Measurements from ENCODE around the gene TYMS.

Gene TYMS

DNA sequence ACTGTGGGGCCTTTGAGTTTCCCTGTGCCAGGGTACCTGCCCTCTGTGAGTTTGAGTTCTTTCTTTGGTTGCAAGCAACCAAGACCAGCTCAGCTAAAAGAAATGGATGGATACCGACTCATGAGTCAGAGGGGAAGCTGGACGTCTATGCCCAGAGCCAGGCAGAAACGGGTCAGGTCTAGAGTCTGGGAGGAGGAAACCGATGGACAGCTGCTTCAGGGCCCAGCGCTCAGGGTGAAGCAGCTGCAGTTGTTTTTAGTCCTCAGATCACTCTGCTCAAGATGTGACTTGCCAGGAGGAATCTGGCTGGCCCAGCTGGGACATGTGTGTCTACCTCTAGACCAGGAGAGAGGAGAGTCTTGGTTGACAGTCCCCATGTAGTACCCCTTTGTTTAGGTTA lies 10.1 kb upstream of the TYMS start:
- no peak for DNase-seq (ENCODE audit: low read depth)
- no peaks in the 10 kb centered on the region for H3K4me1 ChIP-seq (ENCODE audit: control insufficient read depth, insufficient read depth, low read length)

DNA sequence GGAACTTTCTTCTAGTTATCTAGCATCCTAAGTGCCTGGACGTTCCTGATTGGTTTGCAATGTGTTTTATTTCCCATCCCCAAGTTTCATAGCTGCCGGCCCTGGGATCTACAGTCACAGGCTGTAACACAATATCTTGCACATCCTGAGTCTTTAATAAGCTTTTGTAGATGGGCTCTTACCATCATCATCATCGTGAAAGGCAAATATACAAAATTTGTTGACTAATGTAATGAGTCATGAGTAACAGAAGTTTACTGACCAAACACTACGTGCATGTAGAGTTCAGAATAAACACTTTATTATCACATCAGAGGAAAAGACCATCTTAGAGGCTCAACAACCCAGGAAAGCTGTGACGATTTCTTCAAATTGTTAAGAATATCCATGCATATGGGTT lies 8.1 kb upstream of the TYMS start:
- Histone ChIP-seq H3K27me3 (replicated peaks; ENCODE audit: control insufficient read depth, insufficient read depth, low read length) (no peaks in the 10 kb centered on the region), H3K4me3 (ENCODE audit: low read length) (no peak overlapping the region), H3K9me3 (ENCODE audit: control insufficient read depth, low read length) (no peaks in the 10 kb centered on the region), H3K9ac (ENCODE audit: low read length) (no peak overlapping the region), H3K36me3 (ENCODE audit: control insufficient read depth, insufficient read depth, low read length, severe bottlenecking) (no peaks in the 10 kb centered on the region), H3K4me1 (ENCODE audit: control insufficient read depth, insufficient read depth, low read length) (no peaks in the 10 kb centered on the region)
- no peak for DNase-seq (ENCODE audit: low read depth)

More for the DNA sequence above, 10.1 kb upstream of the TYMS start:
- Histone ChIP-seq H3K9me3 (ENCODE audit: control insufficient read depth, low read length) (no peaks in the 10 kb centered on the region), H3K27me3 (replicated peaks; ENCODE audit: control insufficient read depth, insufficient read depth, low read length) (no peaks in the 10 kb centered on the region), H3K9ac (ENCODE audit: low read length) (no peak overlapping the region), H3K36me3 (ENCODE audit: control insufficient read depth, insufficient read depth, low read length, severe bottlenecking) (no peaks in the 10 kb centered on the region), H3K4me3 (ENCODE audit: low read length) (no peak overlapping the region)

DNA sequence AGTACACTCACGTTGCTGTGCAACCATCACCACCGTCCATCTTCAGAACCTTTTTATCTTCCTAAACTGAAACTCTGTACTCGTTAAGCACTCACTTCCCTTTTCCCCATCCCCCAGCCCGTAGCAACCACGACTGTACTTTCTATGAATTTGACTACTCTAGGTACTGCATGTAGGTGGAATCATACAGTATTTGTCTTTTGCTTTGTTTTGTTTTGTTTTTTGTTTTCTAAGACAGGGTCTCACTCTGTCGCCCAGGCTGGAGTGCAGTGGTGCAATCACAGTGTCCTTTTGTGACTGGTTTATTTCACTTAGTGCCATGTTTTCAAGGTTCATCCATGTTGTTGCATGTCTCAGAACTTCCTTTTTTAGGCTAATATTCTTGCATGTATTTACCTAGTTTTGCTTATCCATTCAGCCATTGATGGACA lies 7.0 kb upstream of the TYMS start:
- Histone ChIP-seq H3K4me1 (ENCODE audit: control insufficient read depth, insufficient read depth, low read length) (no peaks in the 10 kb centered on the region), H3K27me3 (replicated peaks; ENCODE audit: control insufficient read depth, insufficient read depth, low read length) (no peaks in the 10 kb centered on the region), H3K9ac (ENCODE audit: low read length) (no peak overlapping the region), H3K4me3 (ENCODE audit: low read length) (no peak overlapping the region), H3K9me3 (ENCODE audit: control insufficient read depth, low read length) (no peaks in the 10 kb centered on the region), H3K36me3 (ENCODE audit: control insufficient read depth, insufficient read depth, low read length, severe bottlenecking) (no peaks in the 10 kb centered on the region)
- DNase-seq (ENCODE audit: low read depth), result no peak

DNA sequence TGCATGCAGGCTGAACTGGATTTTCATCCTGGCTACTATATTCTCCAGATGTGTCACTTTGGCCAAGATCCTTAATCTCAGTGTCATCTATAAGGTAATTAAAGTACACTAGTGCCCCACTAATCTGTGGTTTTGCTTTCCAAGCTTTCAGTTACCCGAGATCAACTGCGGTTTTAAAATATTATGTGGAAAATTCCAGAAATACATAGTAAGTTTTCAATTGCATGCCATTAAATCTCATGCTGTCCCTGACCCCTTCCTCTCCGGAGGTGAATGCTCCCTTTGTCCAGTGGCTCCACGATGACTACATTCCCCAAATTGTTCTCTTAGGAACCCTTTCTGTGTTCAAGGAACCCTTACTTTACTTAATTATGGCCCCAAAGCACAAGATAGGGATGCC lies 5.3 kb upstream of the TYMS start:
- H3K4me3 ChIP-seq (ENCODE audit: low read length), result no peak overlapping the region
- H3K9me3 ChIP-seq (ENCODE audit: control insufficient read depth, low read length), result no peaks in the 10 kb centered on the region
- H3K9ac ChIP-seq (ENCODE audit: low read length), result no peak overlapping the region
- peaks cover 2% of the 10 kb centered on the region for H3K4me1 ChIP-seq (ENCODE audit: control insufficient read depth, insufficient read depth, low read length)
- H3K27me3 ChIP-seq (replicated peaks; ENCODE audit: control insufficient read depth, insufficient read depth, low read length), result no peaks in the 10 kb centered on the region
- no peak for DNase-seq (ENCODE audit: low read depth)
- H3K36me3 ChIP-seq (ENCODE audit: control insufficient read depth, insufficient read depth, low read length, severe bottlenecking), result no peaks in the 10 kb centered on the region

DNA sequence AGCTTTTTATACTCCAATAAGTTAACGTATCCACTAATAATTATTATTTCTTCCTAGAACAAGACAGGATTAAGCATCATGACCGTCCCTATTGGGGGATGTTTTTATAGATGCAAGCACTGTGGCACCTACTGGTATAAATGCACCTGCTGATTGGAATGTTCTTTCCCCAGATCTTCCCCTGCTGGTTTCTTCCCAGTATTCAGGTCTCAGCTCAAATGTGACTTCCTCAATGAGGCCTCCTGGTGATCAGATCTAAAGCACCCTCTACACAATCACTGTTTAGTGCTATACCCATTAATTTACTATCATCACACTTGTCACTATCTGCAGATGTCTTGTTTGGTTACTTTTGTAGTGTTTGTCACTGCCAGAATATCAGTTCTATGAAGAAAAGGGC lies 3.9 kb upstream of the TYMS start:
- DNase-seq (ENCODE audit: low read depth), result no peak
- Histone ChIP-seq H3K9me3 (ENCODE audit: control insufficient read depth, low read length) (no peaks in the 10 kb centered on the region), H3K27me3 (replicated peaks; ENCODE audit: control insufficient read depth, insufficient read depth, low read length) (no peaks in the 10 kb centered on the region), H3K4me1 (ENCODE audit: control insufficient read depth, insufficient read depth, low read length) (peaks cover 4% of the 10 kb centered on the region), H3K4me3 (ENCODE audit: low read length) (no peak overlapping the region), H3K36me3 (ENCODE audit: control insufficient read depth, insufficient read depth, low read length, severe bottlenecking) (no peaks in the 10 kb centered on the region), H3K9ac (ENCODE audit: low read length) (no peak overlapping the region)

DNA sequence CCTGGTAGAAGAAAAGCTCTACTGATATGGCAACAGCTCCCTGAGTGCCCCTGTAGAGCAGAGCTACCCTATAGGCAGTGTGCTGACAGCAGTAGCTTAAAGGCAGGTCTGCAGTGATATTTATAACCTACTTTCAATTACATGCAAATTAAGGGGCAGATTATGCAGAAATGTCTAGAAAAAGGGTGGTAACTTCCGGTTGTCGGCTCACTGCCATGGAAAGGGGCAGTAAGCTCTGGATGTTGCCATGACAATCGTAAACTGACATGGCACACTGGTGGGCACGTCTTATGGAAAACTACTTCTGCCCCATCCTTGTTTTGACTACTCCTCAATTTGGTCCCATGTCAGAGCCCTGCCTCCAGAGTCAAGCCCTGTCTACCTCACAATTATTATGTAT lies 2.9 kb upstream of the TYMS start:
- H3K9ac ChIP-seq (ENCODE audit: low read length), result no peak overlapping the region
- H3K27me3 ChIP-seq (replicated peaks; ENCODE audit: control insufficient read depth, insufficient read depth, low read length), result no peaks in the 10 kb centered on the region
- H3K4me1 ChIP-seq (ENCODE audit: control insufficient read depth, insufficient read depth, low read length), result peaks cover 4% of the 10 kb centered on the region
- H3K9me3 ChIP-seq (ENCODE audit: control insufficient read depth, low read length), result no peaks in the 10 kb centered on the region
- no peak for DNase-seq (ENCODE audit: low read depth)
- H3K36me3 ChIP-seq (ENCODE audit: control insufficient read depth, insufficient read depth, low read length, severe bottlenecking), result no peaks in the 10 kb centered on the region
- no peak overlapping the region for H3K4me3 ChIP-seq (ENCODE audit: low read length)

DNA sequence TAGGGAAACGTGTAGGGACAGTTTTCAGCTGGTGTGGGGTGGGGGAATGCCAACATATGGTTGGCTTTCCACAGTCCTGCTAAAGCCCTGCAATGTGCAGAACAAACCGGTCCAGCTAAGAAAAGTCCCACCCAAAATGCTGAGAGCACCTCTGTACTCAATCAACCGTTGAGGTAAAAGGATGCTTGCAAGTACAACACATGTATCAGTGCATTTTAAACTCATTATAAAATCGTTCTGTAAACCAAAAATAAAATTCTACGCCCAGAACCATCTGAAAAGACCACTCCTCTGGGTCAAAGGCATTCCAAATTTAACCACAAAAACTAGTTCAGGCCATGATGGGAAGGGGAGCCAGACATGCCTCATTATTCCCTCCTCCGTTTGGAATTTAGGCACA lies 2.0 kb upstream of the TYMS start:
- Histone ChIP-seq H3K4me3 (ENCODE audit: low read length) (no peak overlapping the region), H3K9ac (ENCODE audit: low read length) (no peak overlapping the region), H3K9me3 (ENCODE audit: control insufficient read depth, low read length) (no peaks in the 10 kb centered on the region), H3K4me1 (ENCODE audit: control insufficient read depth, insufficient read depth, low read length) (peaks cover 4% of the 10 kb centered on the region), H3K36me3 (ENCODE audit: control insufficient read depth, insufficient read depth, low read length, severe bottlenecking) (no peaks in the 10 kb centered on the region), H3K27me3 (replicated peaks; ENCODE audit: control insufficient read depth, insufficient read depth, low read length) (no peaks in the 10 kb centered on the region)
- DNase-seq (ENCODE audit: low read depth), result no peak

DNA sequence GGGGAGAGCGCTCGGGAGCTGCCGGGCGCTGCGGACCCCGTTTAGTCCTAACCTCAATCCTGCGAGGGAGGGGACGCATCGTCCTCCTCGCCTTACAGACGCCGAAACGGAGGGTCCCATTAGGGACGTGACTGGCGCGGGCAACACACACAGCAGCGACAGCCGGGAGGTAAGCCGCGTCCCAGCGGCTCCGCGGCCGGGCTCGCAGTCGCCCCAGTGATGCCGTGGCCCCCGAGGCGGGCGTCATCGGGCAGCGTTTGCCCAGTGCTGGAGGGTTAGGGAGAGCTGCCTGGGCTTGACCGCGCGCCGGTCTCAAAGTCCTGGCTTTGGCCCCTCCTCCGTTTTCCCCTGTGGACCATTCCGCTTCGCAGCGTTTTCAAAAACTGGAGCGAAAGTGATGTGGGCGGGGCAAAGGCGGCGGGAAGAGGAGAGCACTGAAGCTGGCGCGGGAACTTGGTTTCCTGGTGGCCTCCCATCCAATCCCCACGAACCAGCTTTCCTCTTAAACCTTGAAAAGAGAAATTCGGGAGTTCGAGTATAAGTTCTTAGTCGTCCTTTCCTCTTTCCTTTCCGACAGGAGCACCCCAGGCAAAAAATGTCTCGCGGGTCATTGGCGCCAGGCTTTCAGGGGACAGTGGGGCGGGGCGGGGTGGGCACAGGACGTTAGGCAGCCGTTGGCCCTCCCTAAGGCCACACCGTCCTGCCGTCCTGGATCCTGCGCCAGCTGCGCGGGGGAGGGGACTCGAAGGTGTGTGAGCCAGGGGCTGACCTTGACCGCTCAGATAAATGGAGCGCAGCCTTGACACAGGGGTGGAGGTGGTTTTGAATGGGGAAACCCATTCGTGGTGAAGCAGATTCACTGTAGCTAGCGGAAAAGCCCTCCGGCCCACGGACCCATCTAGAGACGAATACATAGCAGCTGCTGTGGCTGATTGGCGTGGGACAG lies 821 bp downstream of the TYMS start:
- H3K36me3 ChIP-seq (ENCODE audit: control insufficient read depth, insufficient read depth, low read length, severe bottlenecking), result no peaks in the 10 kb centered on the region
- peak overlapping the region; percentile 93 for H3K4me3 ChIP-seq (ENCODE audit: low read length)
- H3K9ac ChIP-seq (ENCODE audit: low read length), result peak overlapping the region; percentile 84
- H3K27me3 ChIP-seq (replicated peaks; ENCODE audit: control insufficient read depth, insufficient read depth, low read length), result no peaks in the 10 kb centered on the region
- no peaks in the 10 kb centered on the region for H3K9me3 ChIP-seq (ENCODE audit: control insufficient read depth, low read length)
- peak; percentile 95 for DNase-seq (ENCODE audit: low read depth)
- peaks cover 4% of the 10 kb centered on the region for H3K4me1 ChIP-seq (ENCODE audit: control insufficient read depth, insufficient read depth, low read length)

DNA sequence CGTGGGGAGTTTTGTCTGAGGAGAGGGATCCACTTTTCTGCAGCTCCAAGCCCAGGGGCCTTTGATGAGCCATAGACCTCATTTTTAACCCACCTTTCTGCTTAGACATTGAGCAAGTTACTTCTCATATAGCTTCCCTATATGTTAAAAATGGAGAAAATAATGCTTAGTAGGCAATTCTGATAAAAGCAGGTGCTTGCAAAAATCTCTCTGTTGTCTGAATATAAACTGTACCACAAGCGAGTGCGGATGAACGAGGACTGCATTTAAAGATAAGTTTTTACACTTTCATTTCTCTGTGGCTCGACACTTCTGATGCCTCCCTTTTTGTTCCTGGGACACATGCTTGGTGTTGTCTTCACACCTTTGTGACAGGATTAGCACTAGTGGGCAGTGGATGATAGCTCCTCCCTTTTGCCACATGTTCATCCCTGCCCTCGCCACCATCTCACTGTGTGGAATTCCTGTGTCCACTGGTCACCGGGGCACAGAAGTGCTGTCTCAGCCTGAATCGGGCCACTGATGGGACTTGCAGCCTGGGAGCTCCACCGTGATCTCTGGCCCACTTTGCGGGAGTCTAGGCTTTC lies 1.6 kb downstream of the TYMS start:
- Histone ChIP-seq H3K9ac (ENCODE audit: low read length) (no peak overlapping the region), H3K9me3 (ENCODE audit: control insufficient read depth, low read length) (no peaks in the 10 kb centered on the region), H3K36me3 (ENCODE audit: control insufficient read depth, insufficient read depth, low read length, severe bottlenecking) (no peaks in the 10 kb centered on the region), H3K4me3 (ENCODE audit: low read length) (peak overlapping the region; percentile 93), H3K4me1 (ENCODE audit: control insufficient read depth, insufficient read depth, low read length) (peaks cover 4% of the 10 kb centered on the region), H3K27me3 (replicated peaks; ENCODE audit: control insufficient read depth, insufficient read depth, low read length) (no peaks in the 10 kb centered on the region)
- DNase-seq (ENCODE audit: low read depth), result no peak

DNA sequence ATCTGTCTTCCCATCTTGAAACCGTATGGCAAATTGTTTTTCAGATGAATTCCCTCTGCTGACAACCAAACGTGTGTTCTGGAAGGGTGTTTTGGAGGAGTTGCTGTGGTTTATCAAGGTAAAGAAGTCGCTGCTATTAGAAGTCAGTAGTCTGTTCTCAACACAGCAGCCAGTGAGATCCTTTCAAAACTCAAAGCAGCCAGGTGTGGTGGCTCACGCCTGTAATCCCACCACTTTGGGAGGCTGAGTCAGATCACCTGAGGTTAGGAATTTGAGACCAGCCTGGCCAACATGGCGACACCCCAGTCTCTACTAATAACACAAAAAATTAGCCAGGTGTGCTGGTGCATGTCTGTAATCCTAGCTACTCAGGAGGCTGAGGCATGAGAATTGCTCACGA lies 2.1 kb downstream of the TYMS start:
- DNase-seq (ENCODE audit: low read depth), result no peak
- H3K4me3 ChIP-seq (ENCODE audit: low read length), result no peak overlapping the region
- peaks cover 4% of the 10 kb centered on the region for H3K4me1 ChIP-seq (ENCODE audit: control insufficient read depth, insufficient read depth, low read length)
- H3K36me3 ChIP-seq (ENCODE audit: control insufficient read depth, insufficient read depth, low read length, severe bottlenecking), result no peaks in the 10 kb centered on the region
- no peaks in the 10 kb centered on the region for H3K9me3 ChIP-seq (ENCODE audit: control insufficient read depth, low read length)
- no peaks in the 10 kb centered on the region for H3K27me3 ChIP-seq (replicated peaks; ENCODE audit: control insufficient read depth, insufficient read depth, low read length)
- H3K9ac ChIP-seq (ENCODE audit: low read length), result no peak overlapping the region

DNA sequence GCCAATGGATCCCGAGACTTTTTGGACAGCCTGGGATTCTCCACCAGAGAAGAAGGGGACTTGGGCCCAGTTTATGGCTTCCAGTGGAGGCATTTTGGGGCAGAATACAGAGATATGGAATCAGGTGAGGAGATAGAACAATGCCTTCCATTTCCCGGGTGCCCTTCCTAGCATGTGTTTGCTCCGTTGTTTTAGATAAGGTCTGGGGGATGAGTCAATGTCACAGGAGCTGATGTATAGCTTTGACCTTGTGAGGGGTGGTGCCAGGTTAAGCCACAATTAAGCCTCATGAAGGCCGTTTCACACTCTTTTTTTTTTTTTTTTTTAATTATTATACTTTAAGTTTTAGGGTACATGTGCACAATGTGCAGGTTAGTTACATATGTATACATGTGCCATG lies 4.7 kb downstream of the TYMS start:
- Histone ChIP-seq H3K4me1 (ENCODE audit: control insufficient read depth, insufficient read depth, low read length) (peaks cover 1% of the 10 kb centered on the region), H3K4me3 (ENCODE audit: low read length) (no peak overlapping the region), H3K27me3 (replicated peaks; ENCODE audit: control insufficient read depth, insufficient read depth, low read length) (no peaks in the 10 kb centered on the region), H3K9me3 (ENCODE audit: control insufficient read depth, low read length) (no peaks in the 10 kb centered on the region), H3K36me3 (ENCODE audit: control insufficient read depth, insufficient read depth, low read length, severe bottlenecking) (no peaks in the 10 kb centered on the region), H3K9ac (ENCODE audit: low read length) (no peak overlapping the region)
- no peak for DNase-seq (ENCODE audit: low read depth)

Data from adipocyte (in vitro differentiated cells).